H1 (cell line): Measurements from ENCODE around the gene CAMTA2. TPM values are rescaled to one million over a fixed set of nuclear protein-coding genes. Genes with fewer than 3 reads are reported as not detected.

Experiments
- CTCF ChIA-PET: fragments of 300-600 bp; sonication (Branson Sonifier 250); formaldehyde crosslinking; loops from one replicate; lab custom pipeline; 2021; ENCODE audit not compliant: partially characterized antibody; lab: Charles Lee
- POLR2A ChIA-PET: fragments of 300-600 bp; sonication (Branson Sonifier 250); formaldehyde crosslinking; loops from one replicate; lab custom pipeline; 2021; ENCODE audit warnings: inconsistent platforms; ENCODE audit not compliant: partially characterized antibody; lab: Charles Lee
- DNase-seq, 2 experiments: peaks; one replicate each; pipeline versions ENCODE4 v3.0.0 to v3.0.0-alpha.2; 2010 to 2022; ENCODE audit warnings: low spot score in 2 of 2, low read depth in 1 of 2, mixed read lengths in 1 of 2
- FAIRE-seq: peaks from 2 replicates; lab custom pipeline; 2011; peaks lifted over from hg19 to GRCh38; lab: Jason Lieb, UNC
- H2AFZ ChIP-seq: 2 replicates; pipeline ENCODE4 v1.8.1; 2012; ENCODE audit warnings: low read length, inconsistent platforms
- H2AK5ac ChIP-seq: 2 replicates; pipeline ENCODE4 v1.6.1; 2013; ENCODE audit warnings: low read depth, low read length
- H2BK120ac ChIP-seq: replicated peaks from 2 replicates; pipeline ENCODE3; 2013; ENCODE audit warnings: low read depth, low read length, inconsistent platforms
- H2BK12ac ChIP-seq: 2 replicates; pipeline ENCODE4 v1.6.1; 2013; ENCODE audit warnings: low read depth, low read length
- H2BK15ac ChIP-seq: 2 replicates; pipeline ENCODE4 v1.6.1; 2013; ENCODE audit warnings: low read length
- H2BK20ac ChIP-seq: 2 replicates; pipeline ENCODE4 v1.6.1; 2013; ENCODE audit warnings: low read length
- H2BK5ac ChIP-seq: 2 replicates; pipeline ENCODE4 v1.6.1; 2013; ENCODE audit warnings: low read depth, low read length
- H3K14ac ChIP-seq: 2 replicates; pipeline ENCODE4 v1.6.1; 2013; ENCODE audit warnings: inconsistent platforms; ENCODE audit not compliant: insufficient read length
- H3K18ac ChIP-seq: 2 replicates; pipeline ENCODE4 v1.6.1; 2013; ENCODE audit warnings: low read length; ENCODE audit errors: extremely low read depth
- H3K23ac ChIP-seq: 2 replicates; pipeline ENCODE4 v1.6.1; 2013; ENCODE audit warnings: inconsistent platforms; ENCODE audit not compliant: insufficient read length
- H3K23me2 ChIP-seq: 2 replicates; pipeline ENCODE4 v1.6.1; 2013; ENCODE audit warnings: low read depth, low read length
- H3K27ac ChIP-seq: 2 replicates; pipeline ENCODE4 v1.6.1; 2011; ENCODE audit warnings: low read depth, low read length, inconsistent platforms
- H3K27me3 ChIP-seq, 4 experiments: replicated peaks in 1 of 4; 1 replicate in 1 of 4; 2 replicates in 3 of 4; pipeline versions ENCODE4 v1.6.1 to v1.8.1; 2011 to 2013; ENCODE audit warnings: low read length in 3 of 4, mild to moderate bottlenecking in 3 of 4, inconsistent platforms in 2 of 4, mixed read lengths in 2 of 4, moderate library complexity in 1 of 4; ENCODE audit not compliant: control insufficient read depth in 3 of 4, insufficient read depth in 3 of 4; ENCODE audit errors: extremely low read depth in 1 of 4
- H3K36me3 ChIP-seq, 4 experiments: 2 replicates each; pipeline versions ENCODE4 v1.6.1 to v1.8.1; 2011 to 2013; ENCODE audit warnings: mild to moderate bottlenecking in 4 of 4, low read length in 3 of 4, moderate library complexity in 2 of 4, control low read depth in 1 of 4, inconsistent platforms in 1 of 4; ENCODE audit not compliant: insufficient read depth in 4 of 4, control insufficient read depth in 2 of 4
- H3K4ac ChIP-seq: replicated peaks from 2 replicates; pipeline ENCODE3; 2013; ENCODE audit warnings: low read length, low read depth, mixed read lengths, inconsistent platforms; ENCODE audit not compliant: insufficient read length
- H3K4me1 ChIP-seq, 4 experiments: replicated peaks in 1 of 4; 1 replicate in 1 of 4; 2 replicates in 3 of 4; pipeline versions ENCODE4 v1.6.1 to v1.8.1; 2011 to 2013; ENCODE audit warnings: low read length in 3 of 4, inconsistent platforms in 2 of 4, mixed read lengths in 1 of 4; ENCODE audit not compliant: insufficient read depth in 4 of 4, control insufficient read depth in 3 of 4
- H3K4me2 ChIP-seq, 2 experiments: 2 replicates each; pipeline versions ENCODE4 v1.6.1 to v1.8.1; 2011 to 2013; ENCODE audit warnings: low read depth in 2 of 2, low read length in 2 of 2, control low read depth in 1 of 2, inconsistent platforms in 1 of 2, mild to moderate bottlenecking in 1 of 2; ENCODE audit not compliant: insufficient read depth in 1 of 2
- H3K4me3 ChIP-seq, 4 experiments: fragments of 200-600, 300-600 bp in 1 of 4; sonication (generic), shearing (Covaris generic), sonication (Bioruptor Twin) in 1 of 4; 2 replicates each; pipeline versions ENCODE4 v1.5.1 to v1.8.1; 2011 to 2016; ENCODE audit warnings: low read length in 4 of 4, low read depth in 3 of 4, control low read depth in 2 of 4, inconsistent platforms in 2 of 4, mild to moderate bottlenecking in 2 of 4, mixed read lengths in 1 of 4, moderate library complexity in 1 of 4; ENCODE audit not compliant: insufficient read depth in 2 of 4; ENCODE audit errors: extremely low read depth in 1 of 4
- H3K56ac ChIP-seq: replicated peaks from 2 replicates; pipeline ENCODE3; 2013; ENCODE audit warnings: low read depth, mild to moderate bottlenecking, mixed read lengths, low read length, inconsistent platforms; ENCODE audit not compliant: insufficient read length
- H3K79me1 ChIP-seq: 2 replicates; pipeline ENCODE4 v1.6.1; 2013; ENCODE audit warnings: low read depth, low read length, control low read depth
- H3K79me2 ChIP-seq, 2 experiments: 2 replicates each; pipeline versions ENCODE4 v1.6.1 to v1.8.1; 2012 to 2013; ENCODE audit warnings: low read length in 2 of 2, mild to moderate bottlenecking in 2 of 2, inconsistent platforms in 1 of 2; ENCODE audit not compliant: insufficient read depth in 2 of 2, control insufficient read depth in 1 of 2
- H3K9ac ChIP-seq, 4 experiments: replicated peaks in 1 of 4; 1 replicate in 1 of 4; 2 replicates in 3 of 4; pipeline versions ENCODE4 v1.6.1 to v1.8.1; 2011 to 2013; ENCODE audit warnings: low read depth in 3 of 4, low read length in 3 of 4, control low read depth in 2 of 4, mild to moderate bottlenecking in 2 of 4, moderate library complexity in 2 of 4, inconsistent platforms in 1 of 4; ENCODE audit errors: extremely low read depth in 1 of 4
- H3K9me3 ChIP-seq, 2 experiments: 2 replicates each; pipeline versions ENCODE4 v1.6.1 to v1.8.1; 2012 to 2013; ENCODE audit warnings: mild to moderate bottlenecking in 2 of 2, moderate library complexity in 2 of 2, control low read depth in 1 of 2, inconsistent platforms in 1 of 2, low read depth in 1 of 2, low read length in 1 of 2, mixed read lengths in 1 of 2; ENCODE audit not compliant: insufficient read depth in 2 of 2
- H4K20me1 ChIP-seq, 2 experiments: replicated peaks in 1 of 2; 2 replicates each; pipeline versions ENCODE3 to v1.8.1; 2011 to 2013; ENCODE audit warnings: inconsistent platforms in 2 of 2, low read length in 2 of 2, mild to moderate bottlenecking in 1 of 2; ENCODE audit not compliant: insufficient read depth in 2 of 2, control insufficient read depth in 1 of 2
- H4K5ac ChIP-seq: 2 replicates; pipeline ENCODE4 v1.6.1; 2013; ENCODE audit warnings: low read length, low read depth, mixed read lengths, inconsistent platforms; ENCODE audit not compliant: insufficient read length
- H4K8ac ChIP-seq: 2 replicates; pipeline ENCODE4 v1.8.0; 2013; ENCODE audit warnings: mild to moderate bottlenecking, moderate library complexity, low read length, inconsistent platforms; ENCODE audit not compliant: insufficient read depth; ENCODE audit errors: extremely low read depth
- H4K91ac ChIP-seq: replicated peaks from 2 replicates; pipeline ENCODE3; 2013; ENCODE audit warnings: low read length, mixed read lengths, inconsistent platforms; ENCODE audit not compliant: insufficient read length
- CEBPB ChIP-seq: IDR thresholded peaks from 2 replicates; pipeline ENCODE4 v1.6.1; 2012; ENCODE audit warnings: low read depth, low read length
- EP300 ChIP-seq, 2 experiments: IDR thresholded peaks; 1 replicate in 1 of 2; 2 replicates in 1 of 2; pipeline ENCODE4 v1.6.1; 2011 to 2012; ENCODE audit warnings: low read depth in 2 of 2, low read length in 2 of 2, mild to moderate bottlenecking in 2 of 2, borderline replicate concordance in 1 of 2, inconsistent platforms in 1 of 2, moderate library complexity in 1 of 2
- HDAC6 ChIP-seq: IDR thresholded peaks from one replicate; pipeline ENCODE4 v1.7.1; 2012; ENCODE audit warnings: low read depth, mild to moderate bottlenecking, inconsistent platforms, low read length, moderate library complexity
- JUN ChIP-seq: IDR thresholded peaks from 2 replicates; pipeline ENCODE4 v1.6.1; 2011; ENCODE audit warnings: low read depth, mild to moderate bottlenecking, improper control_type of control experiment, low read length
- NANOG ChIP-seq: IDR thresholded peaks from 2 replicates; pipeline ENCODE4 v1.6.1; 2011; ENCODE audit warnings: low read length, low read depth, mild to moderate bottlenecking, inconsistent platforms; ENCODE audit not compliant: insufficient read depth, poor library complexity, severe bottlenecking
- SP1 ChIP-seq: IDR thresholded peaks from 2 replicates; pipeline ENCODE4 v1.6.1; 2011; ENCODE audit warnings: low read depth, low read length
- SUZ12 ChIP-seq: fragments of 200-600 bp; sonication (generic); IDR thresholded peaks from 2 replicates; pipeline ENCODE4 v1.6.1; 2012; ENCODE audit warnings: mild to moderate bottlenecking, inconsistent platforms, low read length, moderate library complexity, mixed read lengths
- TCF12 ChIP-seq: IDR thresholded peaks from 2 replicates; pipeline ENCODE4 v1.6.1; 2011; ENCODE audit warnings: low read depth, mild to moderate bottlenecking, low read length
- WGBS, 2 experiments: shearing (Covaris generic) in 1 of 2; methylation state at CpG; one replicate each; pipeline versions ENCODE4 v1.1.6 to v1.1.7; 2013 to 2015; ENCODE audit warnings: low lambda C conversion rate in 2 of 2, mixed read lengths in 2 of 2, inconsistent platforms in 1 of 2, low coverage in 1 of 2, missing lambda C conversion rate in 1 of 2; ENCODE audit not compliant: insufficient replicate concordance in 2 of 2, insufficient coverage in 1 of 2, insufficient read length in 1 of 2; ENCODE audit errors: extremely low coverage in 1 of 2, missing lambda C conversion rate in 1 of 2; 5-methylcytosine and 5-hydroxymethylcytosine counted together
- polyA plus RNA-seq, 7 experiments: library from polyadenylated mRNA; depleted of rRNA in 3 of 7; stranded (reverse) in 5 of 7; unstranded in 2 of 7; fragments of >200 nt in 5 of 7; fragments of 200-250 nt in 2 of 7; gene quantifications; 1 replicate in 5 of 7; 2 replicates in 1 of 7; 4 replicates in 1 of 7; pipeline versions ENCODE4 v1.2.1 to v1.2.3, GENCODE V29; 2011 to 2013; ENCODE audit warnings: missing spikeins in 2 of 7, mixed read lengths in 2 of 7
- total RNA-seq: library from RNA; stranded (reverse); fragmentation: NEBNext Ultra II Directional; extraction: Animal tissue kit (Norgen Biotek cat#: 25700); gene quantifications from 2 replicates; pipeline ENCODE4 v1.2.1, GENCODE V29; 2021
- TF ChIP-seq, protein P1 (sequence below): IDR thresholded peaks from 2 replicates; pipeline ENCODE4 v1.6.1; 2012; ENCODE audit warnings: low read length, inconsistent platforms
- TF ChIP-seq, protein P2 (sequence below): IDR thresholded peaks from 2 replicates; pipeline ENCODE4 v1.6.1; 2012; ENCODE audit warnings: inconsistent platforms

Gene CAMTA2
- total and polyA plus RNA-seq, 2 of the 8 experiments (the other 6 are each of a cell fraction or from before 2014, with no cell fraction given), result 5.5 to 12.0 TPM

DNA sequence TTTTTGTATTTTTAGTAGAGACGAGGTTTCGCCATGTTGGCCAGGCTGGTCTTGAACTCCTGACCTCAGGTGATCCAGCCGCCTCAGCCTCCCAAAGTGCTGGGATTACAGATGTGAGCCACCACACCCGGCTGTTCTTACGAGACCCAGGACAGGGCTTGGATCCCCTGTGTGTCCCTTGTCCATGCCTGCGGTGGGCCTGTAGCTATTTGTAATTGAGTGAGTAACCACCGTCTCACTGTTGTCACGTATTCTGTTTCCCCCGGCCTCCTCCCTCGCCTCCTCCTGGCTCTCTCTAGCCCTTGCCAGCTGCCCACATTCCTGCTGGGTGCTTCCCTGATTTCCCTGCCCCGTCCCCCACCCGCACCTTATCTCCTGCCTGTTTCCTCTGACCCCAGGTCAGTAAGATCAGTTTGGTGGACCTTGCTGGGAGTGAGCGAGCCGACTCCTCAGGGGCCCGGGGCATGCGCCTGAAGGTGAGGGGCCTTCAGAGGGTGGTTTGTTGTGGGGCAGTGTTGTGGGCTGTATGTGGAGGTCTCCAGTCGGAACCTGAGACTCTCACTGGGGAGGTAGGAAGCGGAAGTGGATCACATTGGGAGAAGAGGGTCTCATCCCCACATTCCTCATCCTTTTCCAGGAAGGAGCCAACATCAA is 15.9 kb upstream of the CAMTA2 start:
- Histone ChIP-seq H3K36me3 (peaks cover 36 to 68% (median 51%) of the 10 kb centered on the region in 4 experiments), H2AK5ac (no peak overlapping the region), H3K18ac (no peak overlapping the region), H3K56ac (no peak overlapping the region), H3K23ac (no peak overlapping the region), H2BK20ac (no peak overlapping the region), H3K4me1 (peaks cover 4 to 17% (median 8%) of the 10 kb centered on the region in 4 experiments), H2BK5ac (no peak overlapping the region), H4K8ac (no peak overlapping the region), H4K5ac (no peak overlapping the region), H3K27me3 (no peaks in the 10 kb centered on the region), H3K9ac (no peak overlapping the region), H3K79me2 (peaks cover 0 to 19% of the 10 kb centered on the region in 2 experiments; a peak in 2 of 4 replicates), H4K20me1 (peaks cover 2 to 14% of the 10 kb centered on the region in 2 experiments), H4K91ac (no peak overlapping the region), H3K14ac (no peak overlapping the region), H2BK15ac (no peak overlapping the region), H3K4ac (no peak overlapping the region), H3K4me2 (no peak overlapping the region), H2BK12ac (no peak overlapping the region), H3K4me3 (no peak overlapping the region), H2BK120ac (no peak overlapping the region), H2AFZ (no peak overlapping the region), H3K23me2 (peaks cover 4% of the 10 kb centered on the region), H3K9me3 (no peaks in the 10 kb centered on the region), H3K79me1 (peaks cover 11% of the 10 kb centered on the region), H3K27ac (no peak overlapping the region)
- no peak for TF ChIP-seq JUN
- TF ChIP-seq CEBPB, result no peak
- TF ChIP-seq TCF12, result no peak
- TF ChIP-seq SP1, result no peak
- TF ChIP-seq HDAC6, result no peak
- TF ChIP-seq SUZ12, result no peak
- TF ChIP-seq, protein P1, sequence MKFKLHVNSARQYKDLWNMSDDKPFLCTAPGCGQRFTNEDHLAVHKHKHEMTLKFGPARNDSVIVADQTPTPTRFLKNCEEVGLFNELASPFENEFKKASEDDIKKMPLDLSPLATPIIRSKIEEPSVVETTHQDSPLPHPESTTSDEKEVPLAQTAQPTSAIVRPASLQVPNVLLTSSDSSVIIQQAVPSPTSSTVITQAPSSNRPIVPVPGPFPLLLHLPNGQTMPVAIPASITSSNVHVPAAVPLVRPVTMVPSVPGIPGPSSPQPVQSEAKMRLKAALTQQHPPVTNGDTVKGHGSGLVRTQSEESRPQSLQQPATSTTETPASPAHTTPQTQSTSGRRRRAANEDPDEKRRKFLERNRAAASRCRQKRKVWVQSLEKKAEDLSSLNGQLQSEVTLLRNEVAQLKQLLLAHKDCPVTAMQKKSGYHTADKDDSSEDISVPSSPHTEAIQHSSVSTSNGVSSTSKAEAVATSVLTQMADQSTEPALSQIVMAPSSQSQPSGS, result no peak
- TF ChIP-seq, protein P2, sequence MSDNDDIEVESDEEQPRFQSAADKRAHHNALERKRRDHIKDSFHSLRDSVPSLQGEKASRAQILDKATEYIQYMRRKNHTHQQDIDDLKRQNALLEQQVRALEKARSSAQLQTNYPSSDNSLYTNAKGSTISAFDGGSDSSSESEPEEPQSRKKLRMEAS, result no peak
- TF ChIP-seq EP300 (IDR thresholded peaks at IDR 0.05; ENCODE audit: borderline replicate concordance in 1 of 2, low read depth in 2 of 2, low read length in 2 of 2), result no peak
- TF ChIP-seq NANOG, result no peak
- DNase-seq, result no peak
- ChIA-PET POLR2A (interaction anchor here (0.9 to 1.4 kb wide), 3 partner anchors 9 to 56 kb away, joined by 3 to 5 read pairs (median 4); no protein-coding TSS in a partner anchor), CTCF (interaction anchor here (2.1 kb wide), 1 partner anchor 58 kb away, joined by 5 read pairs; no protein-coding TSS in a partner anchor)
- 96% methylated on average over 16 of the region's 18 CpGs; no CpG with 5 or more reads in 1 of the 2 experiments for WGBS, 2 experiments
- no peak for FAIRE-seq
